HG02970 (cell line): Measurements from ENCODE around the gene SULT1A3.
"Not testable (repeated sequence)": the region's sequence is repeated elsewhere in the genome, so short reads cannot be mapped to it uniquely, and the experiment has no call there.

Source experiments
- ATAC-seq: cut with Tn5 transposase; IDR thresholded peaks from one replicate; pipeline ENCODE4 v1.9.1; 2021; ENCODE audit warnings: mild to moderate bottlenecking, moderate library complexity, moderate number of reproducible peaks; ENCODE audit not compliant: unreplicated experiment, low FRiP score

Gene SULT1A3

GRCh38 chr16:30186444-30186781 lies 12.6 kb upstream of the SULT1A3 start:
- ATAC-seq = no peak

GRCh38 chr16:30186782-30187555 lies 12.1 kb upstream of the SULT1A3 start:
- no peak for ATAC-seq

GRCh38 chr16:30187556-30187865 lies 11.5 kb upstream of the SULT1A3 start:
- ATAC-seq = no peak

DNA sequence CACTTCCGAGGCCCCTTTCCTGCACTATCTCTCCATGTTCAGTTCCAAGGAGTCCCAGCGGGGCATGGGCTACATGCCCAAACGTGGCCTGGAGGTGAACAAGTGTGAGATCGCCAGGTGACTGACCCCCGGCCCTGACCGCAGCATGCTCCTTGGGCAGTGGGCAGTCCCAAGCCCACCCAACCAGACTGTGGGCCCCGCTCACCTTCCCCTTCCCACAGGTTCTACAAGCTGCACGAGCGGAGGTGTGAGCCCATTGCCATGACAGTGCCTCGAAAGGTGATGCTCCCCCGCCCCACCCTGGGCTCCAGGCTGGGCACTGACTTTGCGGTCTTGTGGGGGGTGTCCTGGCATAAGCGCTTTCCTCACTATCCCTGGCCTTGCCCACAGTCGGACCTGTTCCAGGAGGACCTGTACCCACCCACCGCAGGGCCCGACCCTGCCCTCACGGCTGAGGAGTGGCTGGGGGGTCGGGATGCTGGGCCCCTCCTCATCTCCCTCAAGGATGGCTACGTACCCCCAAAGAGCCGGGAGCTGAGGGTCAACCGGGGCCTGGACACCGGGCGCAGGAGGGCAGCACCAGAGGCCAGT lies 11.0 kb upstream of the SULT1A3 start:
- ATAC-seq = no peak

DNA sequence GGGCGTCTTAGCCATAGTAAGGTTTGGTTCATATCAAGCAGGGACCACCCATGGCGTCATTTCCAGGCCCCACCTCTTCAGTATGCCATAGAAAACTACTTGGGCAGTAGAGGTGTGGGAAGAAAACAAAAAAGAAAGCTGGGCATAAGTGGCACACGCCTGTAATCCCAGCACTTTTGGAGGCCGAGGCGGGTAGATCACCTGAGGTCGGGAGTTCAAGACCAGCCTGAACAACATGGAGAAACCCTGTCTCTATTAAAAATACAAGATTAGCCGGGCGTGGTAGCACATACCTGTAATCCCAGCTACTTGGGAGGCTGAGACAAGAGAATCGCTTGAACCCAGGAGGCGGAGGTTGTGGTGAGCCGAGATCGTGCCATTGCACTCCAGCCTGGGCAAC lies 7.9 kb upstream of the SULT1A3 start:
- not testable (repeated sequence) for ATAC-seq

DNA sequence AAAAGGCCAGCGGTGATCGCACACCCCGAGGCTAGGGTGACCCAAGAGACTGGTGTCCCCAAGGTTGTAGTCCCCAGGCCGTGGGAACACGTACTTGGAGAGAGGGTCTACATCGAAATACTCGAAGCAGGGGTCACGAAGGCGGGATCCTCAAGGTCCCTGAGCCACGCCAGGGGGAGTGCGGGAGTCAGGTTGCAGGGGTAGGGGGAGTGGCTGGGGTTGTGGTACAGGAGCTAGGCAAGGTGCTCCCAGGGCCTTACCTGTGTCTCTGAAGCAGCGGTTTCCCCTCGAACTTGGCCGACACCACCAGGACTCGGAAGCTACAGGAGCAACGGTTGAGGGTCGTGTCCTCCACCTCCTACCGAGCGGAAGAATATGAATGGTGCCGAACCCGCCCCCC lies 6.0 kb upstream of the SULT1A3 start:
- peak; percentile 17 for ATAC-seq

DNA sequence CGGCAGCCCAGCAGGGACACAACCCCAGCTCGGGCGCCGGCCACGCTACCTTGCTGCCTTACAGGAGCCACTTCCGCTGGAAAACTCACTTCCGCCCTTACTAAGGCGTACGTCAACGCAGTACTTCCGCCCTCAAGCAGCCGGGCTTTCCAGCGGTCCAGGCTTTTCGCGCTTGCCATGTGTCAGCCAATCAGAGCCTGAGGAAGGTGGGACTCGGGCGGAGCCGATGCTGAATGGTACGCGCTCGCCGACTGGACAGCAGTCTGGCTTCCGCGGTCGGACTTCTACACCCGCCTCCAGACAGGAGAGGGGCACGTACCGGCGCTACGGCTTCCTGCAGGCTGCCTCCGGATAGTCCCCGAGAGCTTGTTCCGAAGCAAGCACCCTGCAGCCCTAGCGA lies 5.4 kb upstream of the SULT1A3 start, which contains the start of the genes BOLA2B and SLX1A:
TSS of gene BOLA2B (minus strand) at position 52 of the 400 bp plus-strand sequence. CDS start 71 bp downstream, outside the sequence.
TSS of gene SLX1A (plus strand) at position 261 of the 400 bp plus-strand sequence. CDS start 210 bp downstream, outside the sequence.
- peak; percentile 76 for ATAC-seq

- ATAC-seq = peak; percentile 45
Observed at GRCh38 chr16:30194172-30194925, 4.7 kb upstream of the SULT1A3 start.

DNA sequence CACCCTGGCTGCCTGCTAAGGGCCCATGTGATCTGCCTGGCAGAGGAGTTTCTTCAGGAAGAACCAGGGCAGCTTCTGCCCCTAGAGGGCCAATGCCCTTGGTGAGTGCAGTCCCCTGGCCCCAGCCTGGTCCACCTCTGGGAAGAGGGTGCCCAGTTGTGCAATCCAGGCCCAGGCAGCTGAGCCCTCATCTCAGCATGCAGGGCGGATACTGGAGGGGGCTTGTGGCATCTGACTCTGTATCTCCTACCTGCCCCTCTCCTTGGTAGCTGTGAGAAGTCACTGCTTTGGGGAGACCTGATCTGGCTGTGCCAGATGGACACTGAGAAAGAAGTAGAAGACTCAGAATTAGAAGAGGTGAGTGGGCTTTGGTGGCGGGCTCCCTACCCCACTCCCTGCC lies 2.1 kb upstream of the SULT1A3 start:
- not testable (repeated sequence) for ATAC-seq

DNA sequence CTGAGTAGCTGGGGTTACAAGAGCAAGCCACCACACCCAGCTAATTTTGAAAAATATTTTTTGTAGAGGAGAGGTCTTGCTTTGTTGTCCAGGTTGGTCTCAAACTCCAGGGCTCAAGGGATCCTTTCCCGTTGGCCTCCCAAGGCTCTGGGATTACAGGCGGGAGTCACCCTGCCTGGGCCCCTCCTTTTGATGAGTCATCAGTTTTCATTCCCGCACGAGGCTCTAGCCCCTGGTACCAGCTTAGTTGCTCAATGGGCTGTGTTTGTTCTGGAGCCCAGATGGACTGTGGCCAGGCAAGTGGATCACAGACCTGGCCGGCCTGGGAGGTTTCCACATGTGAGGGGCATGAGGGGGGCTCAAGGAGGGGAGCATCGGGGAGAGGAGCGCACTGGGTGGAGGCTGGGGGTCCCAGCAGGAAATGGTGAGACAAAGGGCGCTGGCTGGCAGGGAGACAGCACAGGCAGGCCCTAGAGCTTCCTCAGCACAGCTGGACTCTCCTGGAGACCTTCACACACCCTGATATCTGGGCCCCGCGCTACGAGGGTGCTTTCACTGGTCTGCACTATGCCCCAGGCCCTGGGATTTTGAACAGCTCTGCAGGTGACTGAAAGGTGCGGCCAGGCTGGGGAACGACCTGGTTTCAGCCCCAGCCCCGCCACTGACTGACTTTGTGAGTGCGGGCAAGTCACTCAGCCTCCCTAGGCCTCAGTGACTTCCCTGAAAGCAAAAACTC lies 721 bp downstream of the SULT1A3 start:
- not testable (repeated sequence) for ATAC-seq

DNA sequence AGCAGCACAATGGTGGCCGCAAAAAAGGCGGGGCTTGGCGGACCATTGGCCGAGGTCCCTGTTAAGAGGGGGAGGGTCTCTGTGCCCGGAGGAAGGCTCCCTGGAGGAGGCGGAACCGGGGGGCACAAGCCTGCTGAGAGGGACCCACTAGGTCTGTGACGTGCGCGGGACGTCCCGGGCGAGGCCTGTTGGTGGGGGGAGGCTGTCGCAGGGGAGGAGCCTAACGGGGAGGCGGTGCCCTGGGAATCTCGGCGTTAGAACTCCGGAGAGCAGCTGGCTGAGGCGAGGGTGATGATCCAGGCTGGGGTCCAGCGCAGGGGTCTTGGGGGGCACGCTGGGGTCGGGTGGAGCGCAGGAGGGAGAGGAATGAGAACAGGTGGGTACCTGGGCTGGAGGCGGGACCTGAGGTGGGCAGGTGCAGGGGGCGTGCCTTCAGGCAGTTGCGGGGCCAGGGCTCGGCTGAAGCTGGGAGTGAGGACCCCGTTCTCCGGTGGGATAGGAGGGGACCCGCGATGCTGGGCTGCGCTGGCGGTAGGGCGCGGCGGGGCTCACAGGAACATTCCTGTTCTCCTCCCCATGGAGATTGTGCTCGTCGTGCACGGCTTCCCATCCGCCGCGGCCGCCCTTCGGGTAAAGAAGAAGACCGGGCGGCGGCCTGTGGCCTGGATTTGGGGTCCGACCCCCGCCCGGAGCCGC lies 6.6 kb downstream of the SULT1A3 start:
- ATAC-seq = not testable (repeated sequence)

DNA sequence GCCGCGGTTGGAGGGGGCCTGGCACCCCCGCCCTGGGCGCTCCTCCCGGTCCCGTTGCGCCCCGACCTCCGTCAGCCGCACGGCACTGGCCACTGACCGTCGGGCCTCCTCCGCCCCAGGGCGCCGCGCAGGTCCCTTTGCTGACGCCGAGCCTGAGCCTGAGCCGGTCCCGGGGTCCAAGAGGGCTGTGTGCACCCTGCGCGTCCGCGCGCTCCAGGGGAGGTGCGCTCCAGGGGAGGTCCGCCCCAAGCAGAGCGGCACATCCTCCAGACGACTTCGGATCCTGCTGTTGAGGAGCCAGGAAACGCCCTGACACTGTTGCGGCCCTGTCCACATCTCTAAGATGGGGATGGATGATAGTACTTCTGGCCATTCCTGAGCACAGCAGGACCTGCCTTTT lies 7.2 kb downstream of the SULT1A3 start:
- ATAC-seq = not testable (repeated sequence)

DNA sequence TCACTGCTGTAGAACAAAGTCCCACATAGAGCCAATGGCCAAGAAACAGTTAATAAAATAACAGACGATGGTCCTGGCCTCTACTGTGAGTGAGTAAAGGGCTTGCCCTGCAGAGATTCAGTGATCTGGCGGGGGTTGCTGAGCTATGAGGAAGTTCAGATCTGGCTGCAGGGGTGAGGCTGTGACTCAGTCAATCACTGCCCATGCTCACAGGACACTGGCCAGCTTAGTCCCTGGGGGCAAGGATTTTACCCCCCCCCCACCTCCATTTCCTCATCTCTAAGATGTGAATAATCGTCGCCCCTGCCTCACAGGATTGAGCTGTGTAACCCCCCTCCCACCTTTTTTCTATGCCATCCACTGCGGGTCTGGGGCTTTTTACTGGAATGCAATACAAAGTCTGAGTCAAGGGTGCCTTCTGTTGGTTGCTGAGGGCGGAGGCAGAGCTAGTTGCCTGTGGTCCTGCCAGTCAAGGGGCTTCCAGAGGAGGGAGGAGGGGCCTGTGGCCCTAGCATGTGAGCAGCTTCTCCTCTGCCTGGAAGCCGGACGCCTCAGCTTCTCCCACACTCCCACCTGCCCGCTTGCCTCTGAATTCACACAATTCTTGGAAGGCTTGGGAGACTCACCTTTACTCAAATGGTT lies 8.1 kb downstream of the SULT1A3 start:
- ATAC-seq = not testable (repeated sequence)

GRCh38 chr16:30209032-30209431 lies 10.0 kb downstream of the SULT1A3 start:
- not testable (repeated sequence) for ATAC-seq

DNA sequence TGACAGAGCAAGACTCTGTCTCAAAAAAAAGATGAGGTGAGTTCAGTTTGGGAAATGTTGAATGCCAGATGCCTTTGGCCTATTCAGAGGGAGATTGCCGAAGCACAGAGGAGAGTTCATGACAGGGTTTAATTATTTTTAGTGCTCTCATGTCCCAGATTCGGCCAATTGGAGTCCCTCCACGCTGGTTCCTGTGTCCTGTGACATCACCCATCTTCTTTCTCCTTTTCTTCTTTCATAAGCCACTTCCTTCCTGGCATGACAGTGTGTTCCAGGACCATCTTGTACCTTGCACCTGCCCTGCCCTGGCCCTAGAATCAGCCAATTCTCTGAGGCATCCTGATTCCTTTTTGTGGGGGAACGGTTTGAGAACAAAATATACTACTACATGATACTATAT lies 12.4 kb downstream of the SULT1A3 start:
- ATAC-seq = not testable (repeated sequence)

DNA sequence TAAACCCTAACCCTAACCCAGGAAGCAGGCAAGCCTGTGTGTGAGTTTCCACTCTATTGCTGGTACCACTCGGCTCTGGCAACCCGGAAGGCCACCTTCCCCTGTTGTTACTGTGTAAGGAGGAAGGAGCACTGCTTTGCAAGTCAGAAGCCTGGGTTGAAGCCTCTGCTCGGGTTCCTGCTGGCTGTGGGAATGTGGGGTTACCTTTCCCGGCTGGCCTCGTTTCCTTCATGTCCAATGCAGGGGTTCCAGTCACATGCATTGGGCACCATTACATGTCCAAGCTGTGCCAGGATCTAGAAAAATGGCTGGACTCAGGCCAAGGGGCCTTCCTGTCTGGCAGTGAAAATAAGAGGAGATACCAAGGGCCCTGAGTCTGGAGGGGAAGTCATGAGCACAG lies 18.0 kb downstream of the SULT1A3 start:
- ATAC-seq = not testable (repeated sequence)

DNA sequence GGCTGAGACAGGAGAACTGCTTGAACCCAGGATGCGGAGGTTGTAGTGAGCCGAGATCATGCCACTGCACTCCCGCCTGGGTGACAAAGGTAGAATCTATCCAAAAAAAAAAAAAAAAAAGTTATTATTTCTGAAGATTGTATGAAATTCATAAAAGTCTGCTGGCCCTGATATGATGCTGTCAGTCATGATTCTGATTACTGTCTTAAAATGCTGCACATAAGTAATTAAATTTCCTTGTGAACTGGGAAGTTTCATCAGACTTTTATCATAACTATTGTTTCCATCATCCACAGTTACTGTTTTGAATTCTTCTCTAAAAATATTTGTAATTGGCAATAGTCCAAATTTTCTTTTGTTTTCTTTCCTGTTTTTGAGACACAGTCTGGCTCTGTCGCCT lies 49.3 kb downstream of the SULT1A3 start, which contains the start of gene NPIPB13:
TSS of gene NPIPB13 (minus strand) at position 101 of the 400 bp plus-strand sequence. CDS start 2,906 bp downstream, outside the sequence.
- ATAC-seq = not testable (repeated sequence)
